PC-3 (cell line): ENCODE data around the gene TAF13. TPM values are rescaled to one million over a fixed set of nuclear protein-coding genes. Genes with fewer than 3 reads are reported as not detected.

Source experiments
- ATAC-seq: fragments of 200-7000 bp; cut with Tn5 transposase; 2 replicates; pipeline ENCODE4 v1.9.1; 2020; ENCODE audit warnings: mild to moderate bottlenecking, moderate library complexity
- BruUV-seq: library from RNA; stranded (reverse); fragments of 400-500 nt; replicated peaks from 2 replicates; lab custom pipeline; 2021; lab: Mats Ljungman, UMichigan
- CTCF ChIA-PET: fragments of 300-600 bp; sonication (Branson Sonifier 250); formaldehyde crosslinking; loops from one replicate; lab custom pipeline; 2022; ENCODE audit warnings: antibody characterized with exemption; lab: Charles Lee
- POLR2A ChIA-PET: fragments of 300-600 bp; sonication (Branson Sonifier 250); formaldehyde crosslinking; loops from one replicate; lab custom pipeline; 2022; ENCODE audit warnings: antibody characterized with exemption; ENCODE audit not compliant: unreplicated experiment; lab: Charles Lee
- DNase-seq: peaks from one replicate; pipeline ENCODE4 v3.0.0-alpha.2; 2015
- H2AFZ ChIP-seq: fragments of 300-600 bp; sonication (generic); 2 replicates; pipeline ENCODE4 v1.6.0; 2016; ENCODE audit warnings: antibody characterized with exemption, low read length
- H3F3A ChIP-seq: fragments of 300-600 bp; sonication (generic); one replicate; pipeline ENCODE4 v1.6.0; 2017; ENCODE audit warnings: antibody characterized with exemption, low read length, control low read depth, mild to moderate bottlenecking; ENCODE audit not compliant: unreplicated experiment
- H3K27ac ChIP-seq: fragments of 300-600 bp; sonication (generic); 2 replicates; pipeline ENCODE4 v1.5.1; 2016; ENCODE audit warnings: mild to moderate bottlenecking, low read length
- H3K27me3 ChIP-seq: fragments of 300-600 bp; sonication (generic); 2 replicates; pipeline ENCODE4 v1.6.1; 2016; ENCODE audit warnings: low read length, mixed read lengths
- H3K36me3 ChIP-seq: fragments of 300-600 bp; sonication (generic); 2 replicates; pipeline ENCODE4 v1.6.1; 2016; ENCODE audit warnings: low read depth, mixed run types, low read length, mixed read lengths
- H3K4me1 ChIP-seq: fragments of 300-600 bp; sonication (generic); 2 replicates; pipeline ENCODE4 v1.5.1; 2016; ENCODE audit warnings: low read length; ENCODE audit not compliant: insufficient read depth
- H3K4me2 ChIP-seq: fragments of 300-600 bp; sonication (generic); 2 replicates; pipeline ENCODE4 v1.6.0; 2016; ENCODE audit warnings: low read length
- H3K4me3 ChIP-seq: fragments of 300-600 bp; sonication (generic); 2 replicates; pipeline ENCODE4 v1.5.1; 2016; ENCODE audit warnings: mild to moderate bottlenecking, low read length, mixed read lengths
- H3K79me2 ChIP-seq: fragments of 300-600 bp; sonication (generic); 2 replicates; pipeline ENCODE4 v1.6.1; 2017; ENCODE audit warnings: low read length, mixed read lengths
- H3K9ac ChIP-seq: fragments of 300-600 bp; sonication (generic); 2 replicates; pipeline ENCODE4 v1.6.0; 2016; ENCODE audit warnings: mild to moderate bottlenecking, low read length
- H3K9me2 ChIP-seq: fragments of 300-600 bp; sonication (generic); replicated peaks from 2 replicates; pipeline ENCODE4 v1.6.1; 2016; ENCODE audit warnings: mixed run types, low read length, mixed read lengths
- H3K9me3 ChIP-seq: fragments of 300-600 bp; sonication (generic); 2 replicates; pipeline ENCODE4 v1.6.1; 2016; ENCODE audit warnings: low read length, mixed read lengths
- H4K20me1 ChIP-seq: fragments of 300-600 bp; sonication (generic); 2 replicates; pipeline ENCODE4 v1.6.1; 2016; ENCODE audit warnings: low read length, mixed read lengths
- CTCF ChIP-seq: fragments of 300-600 bp; sonication (generic); conservative IDR thresholded peaks from 2 replicates; pipeline ENCODE4 v1.5.1; 2017; ENCODE audit warnings: antibody characterized with exemption, low read depth, mild to moderate bottlenecking, low read length
- EZH2 ChIP-seq: fragments of 300-600 bp; sonication (generic); IDR thresholded peaks from one replicate; pipeline ENCODE4 v1.6.1; 2017; ENCODE audit warnings: antibody characterized with exemption, mild to moderate bottlenecking, low read length; ENCODE audit not compliant: unreplicated experiment
- EZH2phosphoT487 ChIP-seq: fragments of 300-600 bp; sonication (generic); IDR thresholded peaks from 2 replicates; pipeline ENCODE4 v1.6.1; 2018; ENCODE audit warnings: mild to moderate bottlenecking, antibody characterized with exemption, low read length, borderline replicate concordance
- intact Hi-C: fragments of 100-400 bp; cut with micrococcal nuclease; formaldehyde crosslinking; loops from 2 replicates; pipeline ENCODE4 v1.9.0; 2023
- total RNA-seq: library from RNA; depleted of rRNA; stranded (reverse); fragments of >200 nt; gene quantifications from 2 replicates; pipeline ENCODE4 v1.2.3, GENCODE V29; 2014

TAF13 gene
- total RNA-seq, 1 experiment from 2014 or later = 32.0 TPM

GRCh38 chr1:109048335-109048734 is 27.5 kb downstream of the TAF13 start:
- intact Hi-C loops = no loop called here
- ATAC-seq = no peak
- DNase-seq = no peak
- no peaks in the 10 kb centered on the region for H3K9me2 ChIP-seq
- no peaks in the 10 kb centered on the region for H3K9me3 ChIP-seq
- POLR2A ChIA-PET = no interaction called here
- no peak overlapping the region for H3K9ac ChIP-seq
- no peaks in the 10 kb centered on the region for H3K36me3 ChIP-seq
- no peak overlapping the region for H2AFZ ChIP-seq
- TF ChIP-seq EZH2phosphoT487 (no peak), EZH2 (no peak), CTCF (no peak)
- H3K4me3 ChIP-seq = no peak overlapping the region
- no peaks in the 10 kb centered on the region for H3K27me3 ChIP-seq
- no peaks in the 10 kb centered on the region for H4K20me1 ChIP-seq
- H3K4me1 ChIP-seq = no peaks in the 10 kb centered on the region; the same call in 1 of the 2 replicates
- no peak overlapping the region for H3K27ac ChIP-seq
- no peaks in the 10 kb centered on the region for H3F3A ChIP-seq
- no TSS peak for BruUV-seq
- H3K79me2 ChIP-seq = no peaks in the 10 kb centered on the region
- no peak overlapping the region for H3K4me2 ChIP-seq
- CTCF ChIA-PET = no interaction called here

- no peaks in the 10 kb centered on the region for H3K79me2 ChIP-seq
- TF ChIP-seq EZH2 (no peak), CTCF (no peak), EZH2phosphoT487 (no peak)
- no peak overlapping the region for H2AFZ ChIP-seq
- no peak overlapping the region for H3K4me3 ChIP-seq
- no peak overlapping the region for H3K4me2 ChIP-seq
- no peaks in the 10 kb centered on the region for H4K20me1 ChIP-seq
- no peaks in the 10 kb centered on the region for H3K9me2 ChIP-seq
- ChIA-PET CTCF (no interaction called here), POLR2A (no interaction called here)
- ATAC-seq (no peak), DNase-seq (no peak)
- H3K36me3 ChIP-seq = no peaks in the 10 kb centered on the region
- no peaks in the 10 kb centered on the region for H3K27me3 ChIP-seq
- H3K27ac ChIP-seq = no peak overlapping the region
- intact Hi-C loops = no loop called here
- no peak overlapping the region for H3K9ac ChIP-seq
- H3K4me1 ChIP-seq = no peaks in the 10 kb centered on the region; the same call in 1 of the 2 replicates
- no TSS peak for BruUV-seq
- no peaks in the 10 kb centered on the region for H3F3A ChIP-seq
- no peaks in the 10 kb centered on the region for H3K9me3 ChIP-seq
Measured at GRCh38 chr1:109047339-109047738, 28.5 kb downstream of the TAF13 start.

GRCh38 chr1:109046671-109047070 is 29.1 kb downstream of the TAF13 start:
- no peaks in the 10 kb centered on the region for H3K27me3 ChIP-seq
- H3K4me3 ChIP-seq = no peak overlapping the region
- ChIA-PET POLR2A (no interaction called here), CTCF (no interaction called here)
- no peaks in the 10 kb centered on the region for H3K9me3 ChIP-seq
- no peaks in the 10 kb centered on the region for H3K79me2 ChIP-seq
- H3K4me1 ChIP-seq = no peaks in the 10 kb centered on the region; the same call in 1 of the 2 replicates
- no peak overlapping the region for H3K4me2 ChIP-seq
- intact Hi-C loops = no loop called here
- H3K9ac ChIP-seq = no peak overlapping the region
- H4K20me1 ChIP-seq = no peaks in the 10 kb centered on the region
- no peak overlapping the region for H3K27ac ChIP-seq
- no TSS peak for BruUV-seq
- H3F3A ChIP-seq = no peaks in the 10 kb centered on the region
- DNase-seq = no peak
- H2AFZ ChIP-seq = no peak overlapping the region
- TF ChIP-seq CTCF = no peak
- TF ChIP-seq EZH2phosphoT487 = no peak
- H3K36me3 ChIP-seq = no peaks in the 10 kb centered on the region
- no peaks in the 10 kb centered on the region for H3K9me2 ChIP-seq
- no peak for ATAC-seq
